ENCODE measurements around the gene TNFRSF11A. TPM values are rescaled to one million over a fixed set of nuclear protein-coding genes. Genes with fewer than 3 reads are reported as not detected.

The TNFRSF11A gene
- total RNA-seq, 1 experiment from 2014 or later: 3.2 TPM

DNA sequence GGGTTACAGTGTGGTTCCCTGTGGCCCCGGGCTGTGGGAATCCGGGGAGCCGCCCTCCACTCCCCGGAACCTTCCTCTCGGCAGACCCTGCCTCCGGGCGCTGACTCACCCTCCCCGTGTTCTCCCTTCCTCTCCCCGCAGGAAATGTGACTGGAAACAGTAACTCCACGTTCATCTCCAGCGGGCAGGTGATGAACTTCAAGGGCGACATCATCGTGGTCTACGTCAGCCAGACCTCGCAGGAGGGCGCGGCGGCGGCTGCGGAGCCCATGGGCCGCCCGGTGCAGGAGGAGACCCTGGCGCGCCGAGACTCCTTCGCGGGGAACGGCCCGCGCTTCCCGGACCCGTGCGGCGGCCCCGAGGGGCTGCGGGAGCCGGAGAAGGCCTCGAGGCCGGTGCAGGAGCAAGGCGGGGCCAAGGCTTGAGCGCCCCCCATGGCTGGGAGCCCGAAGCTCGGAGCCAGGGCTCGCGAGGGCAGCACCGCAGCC, 59.5 kb downstream of the TNFRSF11A start:
- Histone ChIP-seq H3K4me3 (replicated peaks in 1 of 2; ENCODE audit: low read depth in 1 of 2, low read length in 2 of 2) (no peak overlapping the region), H3K4me2 (ENCODE audit: low read length) (no peak overlapping the region)
- ATAC-seq: no peak

More for the DNA sequence above, 59.5 kb downstream of the TNFRSF11A start:
- Histone ChIP-seq H4K20me1 (ENCODE audit: insufficient read depth) (no peaks in the 10 kb centered on the region), H2AFZ (ENCODE audit: low read depth, low read length, poor library complexity, severe bottlenecking) (no peak overlapping the region), H3K79me2 (ENCODE audit: insufficient read depth, low read length) (no peaks in the 10 kb centered on the region), H3K36me3 (ENCODE audit: control insufficient read depth in 1 of 2, insufficient read depth in 2 of 2, low read length in 2 of 2) (no peaks in the 10 kb centered on the region), H3K9me2 (ENCODE audit: insufficient read depth) (no peaks in the 10 kb centered on the region), H3K9ac (ENCODE audit: low read length) (no peak overlapping the region), H3K4me1 (ENCODE audit: control insufficient read depth in 1 of 2, insufficient read depth in 2 of 2, low read length in 2 of 2) (peaks cover 0 to 11% of the 10 kb centered on the region in 2 experiments; a peak in 1 of 4 replicates), H3K9me3 (ENCODE audit: control insufficient read depth in 1 of 2, insufficient read depth in 1 of 2, low read depth in 1 of 2, low read length in 2 of 2) (no peaks in the 10 kb centered on the region), H3K27me3 (ENCODE audit: insufficient read depth, low read length) (no peaks in the 10 kb centered on the region), H3K27ac (ENCODE audit: low read depth, low read length) (no peak overlapping the region)
- ChIA-PET CTCF (no interaction called here), POLR2A (no interaction called here), RAD21 (ENCODE audit: low non-redundant PET in 1 of 2, low total read pairs in 2 of 2, uncharacterized antibody in 2 of 2, unreplicated experiment in 2 of 2) (no interaction called here)
- intact Hi-C loops (cut with micrococcal nuclease): no loop called here
- no peak for TF ChIP-seq EZH2phosphoT487 (IDR thresholded peaks at IDR 0.05; ENCODE audit: borderline replicate concordance)
- TF ChIP-seq, protein P1, sequence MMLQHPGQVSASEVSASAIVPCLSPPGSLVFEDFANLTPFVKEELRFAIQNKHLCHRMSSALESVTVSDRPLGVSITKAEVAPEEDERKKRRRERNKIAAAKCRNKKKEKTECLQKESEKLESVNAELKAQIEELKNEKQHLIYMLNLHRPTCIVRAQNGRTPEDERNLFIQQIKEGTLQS (IDR thresholded peaks at IDR 0.05): no peak
- no peak for TF ChIP-seq ELF1 (IDR thresholded peaks at IDR 0.05; ENCODE audit: borderline replicate concordance, low read depth)
- no peak for TF ChIP-seq RAD21 (IDR thresholded peaks at IDR 0.05; ENCODE audit: low read depth)
- no peak for TF ChIP-seq POLR2AphosphoS5 (IDR thresholded peaks at IDR 0.05; ENCODE audit: low read depth, low read length)
- TF ChIP-seq ZNF274 (IDR thresholded peaks at IDR 0.05; ENCODE audit: low read depth, low read length): no peak
- no peak for TF ChIP-seq CBX3 (IDR thresholded peaks at IDR 0.05; ENCODE audit: low read depth)
- TF ChIP-seq EGR1 (IDR thresholded peaks at IDR 0.05; ENCODE audit: low read depth): no peak
- no peak for TF ChIP-seq JUND (IDR thresholded peaks at IDR 0.05)
- no peak for TF ChIP-seq YY1 (IDR thresholded peaks at IDR 0.05; ENCODE audit: extremely low read depth, insufficient replicate concordance, low read depth, low read length)
- TF ChIP-seq, protein P2, sequence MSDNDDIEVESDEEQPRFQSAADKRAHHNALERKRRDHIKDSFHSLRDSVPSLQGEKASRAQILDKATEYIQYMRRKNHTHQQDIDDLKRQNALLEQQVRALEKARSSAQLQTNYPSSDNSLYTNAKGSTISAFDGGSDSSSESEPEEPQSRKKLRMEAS (IDR thresholded peaks at IDR 0.05): no peak
- no peak for TF ChIP-seq FOSL1 (IDR thresholded peaks at IDR 0.05; ENCODE audit: low read depth)
- TF ChIP-seq, protein P3, sequence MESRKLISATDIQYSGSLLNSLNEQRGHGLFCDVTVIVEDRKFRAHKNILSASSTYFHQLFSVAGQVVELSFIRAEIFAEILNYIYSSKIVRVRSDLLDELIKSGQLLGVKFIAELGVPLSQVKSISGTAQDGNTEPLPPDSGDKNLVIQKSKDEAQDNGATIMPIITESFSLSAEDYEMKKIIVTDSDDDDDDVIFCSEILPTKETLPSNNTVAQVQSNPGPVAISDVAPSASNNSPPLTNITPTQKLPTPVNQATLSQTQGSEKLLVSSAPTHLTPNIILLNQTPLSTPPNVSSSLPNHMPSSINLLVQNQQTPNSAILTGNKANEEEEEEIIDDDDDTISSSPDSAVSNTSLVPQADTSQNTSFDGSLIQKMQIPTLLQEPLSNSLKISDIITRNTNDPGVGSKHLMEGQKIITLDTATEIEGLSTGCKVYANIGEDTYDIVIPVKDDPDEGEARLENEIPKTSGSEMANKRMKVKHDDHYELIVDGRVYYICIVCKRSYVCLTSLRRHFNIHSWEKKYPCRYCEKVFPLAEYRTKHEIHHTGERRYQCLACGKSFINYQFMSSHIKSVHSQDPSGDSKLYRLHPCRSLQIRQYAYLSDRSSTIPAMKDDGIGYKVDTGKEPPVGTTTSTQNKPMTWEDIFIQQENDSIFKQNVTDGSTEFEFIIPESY (IDR thresholded peaks at IDR 0.05; ENCODE audit: extremely low read depth, insufficient replicate concordance, low read length): no peak
- no peak for TF ChIP-seq CEBPB (IDR thresholded peaks at IDR 0.05; ENCODE audit: low read depth)
- TF ChIP-seq SP1 (IDR thresholded peaks at IDR 0.05; ENCODE audit: low read depth): no peak
- TF ChIP-seq, protein P4, sequence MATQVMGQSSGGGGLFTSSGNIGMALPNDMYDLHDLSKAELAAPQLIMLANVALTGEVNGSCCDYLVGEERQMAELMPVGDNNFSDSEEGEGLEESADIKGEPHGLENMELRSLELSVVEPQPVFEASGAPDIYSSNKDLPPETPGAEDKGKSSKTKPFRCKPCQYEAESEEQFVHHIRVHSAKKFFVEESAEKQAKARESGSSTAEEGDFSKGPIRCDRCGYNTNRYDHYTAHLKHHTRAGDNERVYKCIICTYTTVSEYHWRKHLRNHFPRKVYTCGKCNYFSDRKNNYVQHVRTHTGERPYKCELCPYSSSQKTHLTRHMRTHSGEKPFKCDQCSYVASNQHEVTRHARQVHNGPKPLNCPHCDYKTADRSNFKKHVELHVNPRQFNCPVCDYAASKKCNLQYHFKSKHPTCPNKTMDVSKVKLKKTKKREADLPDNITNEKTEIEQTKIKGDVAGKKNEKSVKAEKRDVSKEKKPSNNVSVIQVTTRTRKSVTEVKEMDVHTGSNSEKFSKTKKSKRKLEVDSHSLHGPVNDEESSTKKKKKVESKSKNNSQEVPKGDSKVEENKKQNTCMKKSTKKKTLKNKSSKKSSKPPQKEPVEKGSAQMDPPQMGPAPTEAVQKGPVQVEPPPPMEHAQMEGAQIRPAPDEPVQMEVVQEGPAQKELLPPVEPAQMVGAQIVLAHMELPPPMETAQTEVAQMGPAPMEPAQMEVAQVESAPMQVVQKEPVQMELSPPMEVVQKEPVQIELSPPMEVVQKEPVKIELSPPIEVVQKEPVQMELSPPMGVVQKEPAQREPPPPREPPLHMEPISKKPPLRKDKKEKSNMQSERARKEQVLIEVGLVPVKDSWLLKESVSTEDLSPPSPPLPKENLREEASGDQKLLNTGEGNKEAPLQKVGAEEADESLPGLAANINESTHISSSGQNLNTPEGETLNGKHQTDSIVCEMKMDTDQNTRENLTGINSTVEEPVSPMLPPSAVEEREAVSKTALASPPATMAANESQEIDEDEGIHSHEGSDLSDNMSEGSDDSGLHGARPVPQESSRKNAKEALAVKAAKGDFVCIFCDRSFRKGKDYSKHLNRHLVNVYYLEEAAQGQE (IDR thresholded peaks at IDR 0.05; ENCODE audit: low read depth): no peak
- no peak for TF ChIP-seq TCF7L2 (IDR thresholded peaks at IDR 0.05; ENCODE audit: borderline replicate concordance, extremely low read depth, insufficient read depth, insufficient read length)
- DNase-seq (ENCODE audit: low read depth, low spot score): no peak
- BruUV-seq (replicated peaks): no TSS peak

All from HCT116 (cell line).